GM12878 (cell line): ENCODE data around the gene SECISBP2. TPM values are rescaled to one million over a fixed set of nuclear protein-coding genes. Genes with fewer than 3 reads are reported as not detected.

Experiments
- ATAC-seq: fragments of 200-7000 bp; cut with Tn5 transposase; 3 replicates; pipeline ENCODE4 v1.9.1; 2020; ENCODE audit warnings: mild to moderate bottlenecking, moderate library complexity
- BruUV-seq: library from RNA; stranded (reverse); fragments of 400-500 nt; replicated peaks from 2 replicates; lab custom pipeline; 2021; lab: Mats Ljungman, UMichigan
- CTCF ChIA-PET: fragments of 300-600 bp; sonication (Branson Sonifier 250); formaldehyde crosslinking; extraction: SDS; loops from one replicate; lab custom pipeline; 2021; ENCODE audit warnings: inconsistent platforms; lab: Yijun Ruan, JAX
- POLR2A ChIA-PET: fragments of 350-600 bp; formaldehyde crosslinking; extraction: SDS; loops from one replicate; lab custom pipeline; 2021; ENCODE audit warnings: inconsistent platforms; lab: Charles Lee
- RAD21 ChIA-PET: fragments of 300-600 bp; sonication (Branson Sonifier 250); formaldehyde crosslinking; loops from one replicate; lab custom pipeline; 2023; ENCODE audit warnings: antibody characterized with exemption; ENCODE audit not compliant: unreplicated experiment; lab: Charles Lee
- SMC1A ChIA-PET: fragments of 300-600 bp; sonication (Branson Sonifier 250); formaldehyde crosslinking; loops from one replicate; lab custom pipeline; 2023; ENCODE audit not compliant: unreplicated experiment, uncharacterized antibody; lab: Charles Lee
- DNase-seq: peaks from one replicate; pipeline ENCODE4 v3.0.0-alpha.2; 2011; ENCODE audit warnings: low read depth, low spot score
- FAIRE-seq: peaks from 3 replicates; lab custom pipeline; 2011; peaks lifted over from hg19 to GRCh38; lab: Jason Lieb, UNC
- H2AFZ ChIP-seq: 2 replicates; pipeline ENCODE4 v1.6.0; 2011; ENCODE audit warnings: low read depth, low read length, control low read depth; ENCODE audit not compliant: control insufficient read depth
- H3K27ac ChIP-seq: 2 replicates; pipeline ENCODE4 v1.5.1; 2011; ENCODE audit warnings: control low read depth; ENCODE audit not compliant: control insufficient read depth, insufficient read depth
- H3K27me3 ChIP-seq, 2 experiments: replicated peaks in 1 of 2; 2 replicates each; pipeline versions ENCODE4 v1.6.0 to v1.6.1; 2011; ENCODE audit warnings: low read length in 1 of 2; ENCODE audit not compliant: control insufficient read depth in 2 of 2, insufficient read depth in 2 of 2
- H3K36me3 ChIP-seq, 2 experiments: 2 replicates each; pipeline ENCODE4 v1.5.1; 2011; ENCODE audit warnings: low read length in 1 of 2; ENCODE audit not compliant: control insufficient read depth in 2 of 2, insufficient read depth in 2 of 2
- H3K4me1 ChIP-seq: 2 replicates; pipeline ENCODE4 v1.6.1; 2011; ENCODE audit warnings: mild to moderate bottlenecking, low read length, moderate library complexity, mixed read lengths; ENCODE audit not compliant: control insufficient read depth, insufficient read depth
- H3K4me2 ChIP-seq: 2 replicates; pipeline ENCODE4 v1.6.0; 2011; ENCODE audit warnings: control low read depth; ENCODE audit not compliant: control insufficient read depth, insufficient read depth
- H3K4me3 ChIP-seq: fragments of 200-600 bp; sonication (generic); 2 replicates; pipeline ENCODE4 v1.5.1; 2016
- H3K79me2 ChIP-seq: 2 replicates; pipeline ENCODE4 v1.6.0; 2011; ENCODE audit warnings: low read length; ENCODE audit not compliant: control insufficient read depth, insufficient read depth
- H3K9ac ChIP-seq: 2 replicates; pipeline ENCODE4 v1.8.0; 2011; ENCODE audit warnings: low read length, control low read depth, mixed read lengths; ENCODE audit not compliant: control insufficient read depth, insufficient read depth
- H3K9me3 ChIP-seq: replicated peaks from 3 replicates; pipeline ENCODE4 v1.5.1; 2011; ENCODE audit warnings: mild to moderate bottlenecking, low read length; ENCODE audit not compliant: control insufficient read depth, insufficient read depth
- H4K20me1 ChIP-seq: 2 replicates; pipeline ENCODE4 v1.6.0; 2011; ENCODE audit not compliant: control insufficient read depth, insufficient read depth
- CBX5 ChIP-seq: sonication (generic); IDR thresholded peaks from 2 replicates; pipeline ENCODE4 v1.6.1; 2016; ENCODE audit warnings: low read depth, moderate library complexity, mild to moderate bottlenecking, inconsistent platforms
- CEBPZ ChIP-seq: fragments of 150-350 bp; IDR thresholded peaks from 2 replicates; pipeline ENCODE4 v1.6.1; 2016; ENCODE audit warnings: low read depth, low read length
- HSF1 ChIP-seq: fragments of 150-350 bp; IDR thresholded peaks from 2 replicates; pipeline ENCODE4 v1.6.1; 2014; ENCODE audit warnings: mild to moderate bottlenecking, low read depth, low read length
- MAX ChIP-seq: IDR thresholded peaks from 2 replicates; pipeline ENCODE4 v1.6.1; 2012; ENCODE audit warnings: low read depth, low read length, improper control_type of control experiment
- RB1 ChIP-seq: fragments of 450-650 bp; formaldehyde crosslinking; IDR thresholded peaks from 2 replicates; pipeline ENCODE4 v1.6.1; 2017; ENCODE audit warnings: mild to moderate bottlenecking, borderline replicate concordance
- USF2 ChIP-seq: IDR thresholded peaks from 2 replicates; pipeline ENCODE4 v1.6.1; 2011; ENCODE audit warnings: low read depth, low read length, improper control_type of control experiment, borderline replicate concordance
- ZBTB40 ChIP-seq: fragments of 450-650 bp; IDR thresholded peaks from 2 replicates; pipeline ENCODE4 v1.6.1; 2016; ENCODE audit warnings: mild to moderate bottlenecking, moderate library complexity, borderline replicate concordance
- ZNF217 ChIP-seq: fragments of 450-650 bp; IDR thresholded peaks from 2 replicates; pipeline ENCODE4 v1.6.1; 2017; ENCODE audit warnings: antibody characterized with exemption, mild to moderate bottlenecking
- WGBS: methylation state at CpG from one replicate; pipeline ENCODE4 v1.1.6; 2016; ENCODE audit warnings: low lambda C conversion rate; ENCODE audit not compliant: insufficient replicate concordance, insufficient coverage; ENCODE audit errors: missing lambda C conversion rate; 5-methylcytosine and 5-hydroxymethylcytosine counted together
- in situ Hi-C: fragments of 300-500 bp; cut with MboI; formaldehyde crosslinking; loops from 9 replicates; pipeline ENCODE4 v1.14.3; 2018; ENCODE audit warnings: mixed read lengths
- intact Hi-C: fragments of 100-400 bp; cut with micrococcal nuclease; formaldehyde crosslinking; loops from one replicate; pipeline ENCODE4 v1.14.2; 2022; ENCODE audit not compliant: unreplicated experiment
- polyA plus RNA-seq, 11 experiments: library from polyadenylated mRNA; depleted of rRNA in 4 of 11; unstranded in 6 of 11; stranded (reverse) in 5 of 11; fragments of >200 nt; fragmentation: Nextera tagmentation in 4 of 11; fragmentation: Illumina TruSeq in 1 of 11; extraction: Ambion mirVana in 4 of 11; extraction: Trizol in 1 of 11; gene quantifications; 1 replicate in 1 of 11; 2 replicates in 10 of 11; pipeline versions ENCODE4 v1.2.1 to v1.2.3, GENCODE V29; 2011 to 2016; ENCODE audit warnings: inconsistent platforms in 2 of 11, missing spikeins in 2 of 11, low read depth in 1 of 11
- total RNA-seq, 4 experiments: library from RNA; depleted of rRNA in 3 of 4; stranded (reverse); fragments of >200 nt in 3 of 4; fragmentation: Illumina TruSeq in 1 of 4; extraction: Trizol in 1 of 4; gene quantifications; 2 replicates each; pipeline versions ENCODE4 v1.2.1 to v1.2.3, GENCODE V29; 2013 to 2021

Gene SECISBP2
- total and polyA plus RNA-seq, 10 of the 15 experiments (the other 5 are each of a cell fraction or from before 2014, with no cell fraction given), result 4.6 to 50.5 (median 31.9) TPM

GRCh38 chr9:89405826-89406225 lies 87.5 kb downstream of the SECISBP2 start (continued):
- TF ChIP-seq ZBTB40, result no peak

GRCh38 chr9:89407070-89407469 lies 88.8 kb downstream of the SECISBP2 start:
- H2AFZ ChIP-seq, result no peak overlapping the region
- 100% methylated on average over 2 of the region's 2 CpGs for WGBS
- ChIA-PET RAD21 (interaction anchor here (3.2 to 6.2 kb wide), 2 partner anchors 18 to 142 kb away, joined by 29 to 58 read pairs; no protein-coding TSS in a partner anchor), SMC1A (interaction anchor here (0.7 to 4.1 kb wide), 8 partner anchors 10 to 692 kb away, joined by 3 to 46 read pairs (median 9); no protein-coding TSS in a partner anchor), POLR2A (no interaction called here), CTCF (interaction anchor here (0.9 to 4.5 kb wide), 7 partner anchors 11 to 141 kb away, joined by 3 to 28 read pairs (median 6); no protein-coding TSS in a partner anchor)
- peaks cover 71% of the 10 kb centered on the region for H3K79me2 ChIP-seq
- H3K27me3 ChIP-seq, result no peaks in the 10 kb centered on the region
- H4K20me1 ChIP-seq, result no peaks in the 10 kb centered on the region
- 0 out of 2 replicates have a peak overlapping the region, but pooled peaks have one; percentile 66 for H3K4me3 ChIP-seq
- peak overlapping the region; percentile 95 for H3K27ac ChIP-seq
- H3K4me1 ChIP-seq, result peaks cover 82% of the 10 kb centered on the region
- peaks cover 18 to 30% of the 10 kb centered on the region in 2 experiments for H3K36me3 ChIP-seq
- DNase-seq (no peak), ATAC-seq (no peak), FAIRE-seq (no peak)
- peaks cover 3% of the 10 kb centered on the region; the same call in 1 of the 3 replicates for H3K9me3 ChIP-seq
- in situ Hi-C loops (no loop called here), intact Hi-C loops (loop anchor here (5.0 kb wide), 1 partner anchor 90 kb away; the partner anchor contains the start of gene SECISBP2)
- H3K4me2 ChIP-seq, result peak overlapping the region; percentile 97
- no TSS peak for BruUV-seq
- H3K9ac ChIP-seq, result peak overlapping the region; percentile 69; the same call in 1 of the 2 replicates
- no peak for TF ChIP-seq RB1
- TF ChIP-seq HSF1, result no peak
- TF ChIP-seq CBX5, result 0 out of 2 replicates have a peak, but pooled peaks have one; percentile 69
- TF ChIP-seq ZNF217, result peak; percentile 75
- TF ChIP-seq CEBPZ, result peak; percentile 41; the same call in 1 of the 2 replicates
- no peak for TF ChIP-seq USF2
- no peak for TF ChIP-seq MAX
